PC-9 (cell line): ENCODE results near the gene TMTC4. TPM values are rescaled to one million over a fixed set of nuclear protein-coding genes. Genes with fewer than 3 reads are reported as not detected.

Source experiments
- BruUV-seq: library from RNA; stranded (reverse); fragments of 400-500 nt; replicated peaks from 2 replicates; lab custom pipeline; 2021; lab: Mats Ljungman, UMichigan
- CTCF ChIA-PET: fragments of 300-600 bp; sonication (Branson Sonifier 250); formaldehyde crosslinking; loops from one replicate; lab custom pipeline; 2022; ENCODE audit warnings: antibody characterized with exemption; lab: Charles Lee
- POLR2A ChIA-PET: fragments of 300-600 bp; sonication (Branson Sonifier 250); formaldehyde crosslinking; loops from one replicate; lab custom pipeline; 2022; ENCODE audit warnings: antibody characterized with exemption; ENCODE audit not compliant: unreplicated experiment; lab: Charles Lee
- DNase-seq, 2 experiments: peaks; one replicate each; pipeline versions ENCODE4 v3.0.0 to v3.0.0-alpha.2; 2015 to 2022; ENCODE audit warnings: mixed read lengths in 1 of 2
- H2AFZ ChIP-seq: fragments of 200-600 bp; sonication (generic); 2 replicates; pipeline ENCODE4 v1.8.1; 2017; ENCODE audit warnings: antibody characterized with exemption
- H3F3A ChIP-seq: fragments of 200-600 bp; sonication (generic); 2 replicates; pipeline ENCODE4 v1.8.1; 2017; ENCODE audit warnings: antibody characterized with exemption, mild to moderate bottlenecking, low read depth; ENCODE audit not compliant: insufficient read depth
- H3K27ac ChIP-seq: fragments of 200-600 bp; sonication (generic); 2 replicates; pipeline ENCODE4 v1.6.1; 2016; ENCODE audit warnings: mixed run types
- H3K27me3 ChIP-seq: fragments of 200-600 bp; sonication (generic); 2 replicates; pipeline ENCODE4 v1.6.1; 2016; ENCODE audit warnings: low read depth, mixed run types; ENCODE audit not compliant: insufficient read depth
- H3K36me3 ChIP-seq: fragments of 200-600 bp; sonication (generic); 2 replicates; pipeline ENCODE4 v1.6.1; 2016; ENCODE audit warnings: low read depth, mixed run types
- H3K4me1 ChIP-seq: fragments of 200-600 bp; sonication (generic); replicated peaks from 2 replicates; pipeline ENCODE4 v1.6.1; 2016; ENCODE audit warnings: mixed run types; ENCODE audit not compliant: insufficient read depth
- H3K4me2 ChIP-seq: fragments of 200-600 bp; sonication (generic); 2 replicates; pipeline ENCODE4 v1.6.1; 2017; ENCODE audit warnings: mixed run types
- H3K4me3 ChIP-seq: fragments of 200-600 bp; sonication (generic); 2 replicates; pipeline ENCODE4 v1.6.1; 2016; ENCODE audit warnings: mixed run types
- H3K79me2 ChIP-seq: fragments of 200-600 bp; sonication (generic); 2 replicates; pipeline ENCODE4 v1.6.1; 2017; ENCODE audit warnings: low read depth, mixed run types
- H3K9me2 ChIP-seq: fragments of 200-600 bp; sonication (generic); 2 replicates; pipeline ENCODE4 v1.8.1; 2017; ENCODE audit warnings: mild to moderate bottlenecking; ENCODE audit not compliant: insufficient read depth
- H3K9me3 ChIP-seq: fragments of 200-600 bp; sonication (generic); 2 replicates; pipeline ENCODE4 v1.8.1; 2016; ENCODE audit warnings: low read depth; ENCODE audit not compliant: insufficient read depth
- H4K20me1 ChIP-seq: fragments of 200-600 bp; sonication (generic); 2 replicates; pipeline ENCODE4 v1.8.1; 2017; ENCODE audit not compliant: insufficient read depth
- CTCF ChIP-seq: fragments of 200-600 bp; sonication (generic); conservative IDR thresholded peaks from 2 replicates; pipeline ENCODE4 v1.6.1; 2017; ENCODE audit warnings: mixed run types, antibody characterized with exemption, mild to moderate bottlenecking, moderate library complexity
- EZH2 ChIP-seq: fragments of 200-600 bp; sonication (generic); IDR thresholded peaks from 2 replicates; pipeline ENCODE4 v1.8.0; 2017; ENCODE audit warnings: antibody characterized with exemption, low read depth
- intact Hi-C: fragments of 100-400 bp; cut with micrococcal nuclease; formaldehyde crosslinking; loops from one replicate; pipeline ENCODE4 v1.10.0; 2022; ENCODE audit not compliant: unreplicated experiment
- total RNA-seq: library from RNA; stranded (reverse); gene quantifications from 2 replicates; pipeline ENCODE4 v1.2.3, GENCODE V29; 2021

TMTC4 gene
- total RNA-seq, 1 experiment from 2014 or later: 16.2 TPM

- Histone ChIP-seq H3K4me3 (no peak overlapping the region), H3K36me3 (no peaks in the 10 kb centered on the region), H3F3A (no peaks in the 10 kb centered on the region), H4K20me1 (no peaks in the 10 kb centered on the region), H3K27ac (no peak overlapping the region), H3K4me1 (no peaks in the 10 kb centered on the region), H3K9me3 (no peaks in the 10 kb centered on the region), H3K27me3 (no peaks in the 10 kb centered on the region), H2AFZ (no peak overlapping the region), H3K4me2 (no peak overlapping the region), H3K79me2 (no peaks in the 10 kb centered on the region), H3K9me2 (no peaks in the 10 kb centered on the region)
- POLR2A ChIA-PET: no interaction called here
- intact Hi-C loops: no loop called here
- DNase-seq: no peak
- TF ChIP-seq CTCF (no peak), EZH2 (no peak)
- CTCF ChIA-PET: no interaction called here
- no TSS peak for BruUV-seq
These were observed 15.0 kb downstream of the TMTC4 start for GRCh38 chr13:100659578-100659977.

DNA sequence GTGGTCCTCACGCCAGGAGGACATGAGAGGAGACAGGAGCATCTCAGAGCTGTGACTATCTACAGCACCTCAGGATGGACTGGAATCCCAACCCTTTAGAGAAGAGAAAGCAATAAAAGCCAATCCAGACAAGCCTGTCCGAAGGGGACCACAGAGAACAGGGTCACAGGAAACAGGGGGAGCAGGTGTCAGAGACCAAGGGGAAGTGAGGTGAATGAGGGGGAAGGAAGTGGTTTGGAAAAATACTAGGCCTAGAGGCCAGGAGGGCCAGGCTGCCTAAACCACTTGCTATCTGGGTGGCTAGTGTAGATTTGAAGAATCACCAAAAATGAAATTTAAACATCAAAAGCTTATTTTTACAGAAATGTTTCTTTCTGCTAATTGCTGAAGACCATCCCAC lies 16.2 kb downstream of the TMTC4 start:
- H2AFZ ChIP-seq: no peak overlapping the region
- BruUV-seq: no TSS peak
- H3K4me2 ChIP-seq: no peak overlapping the region
- H3K79me2 ChIP-seq: no peaks in the 10 kb centered on the region
- H3K4me3 ChIP-seq: no peak overlapping the region
- POLR2A ChIA-PET: no interaction called here
- H3K4me1 ChIP-seq: no peaks in the 10 kb centered on the region
- no peak for TF ChIP-seq EZH2
- no peak for TF ChIP-seq CTCF
- DNase-seq: no peak
- no peaks in the 10 kb centered on the region for H4K20me1 ChIP-seq
- no peaks in the 10 kb centered on the region for H3K36me3 ChIP-seq
- no peaks in the 10 kb centered on the region for H3F3A ChIP-seq
- intact Hi-C loops: no loop called here
- H3K9me2 ChIP-seq: no peaks in the 10 kb centered on the region
- CTCF ChIA-PET: no interaction called here
- no peak overlapping the region for H3K27ac ChIP-seq
- H3K9me3 ChIP-seq: no peaks in the 10 kb centered on the region
- H3K27me3 ChIP-seq: no peaks in the 10 kb centered on the region

- no TSS peak for BruUV-seq
- POLR2A ChIA-PET: interaction anchor here (0.7 kb wide), 1 partner anchor 13 kb away, joined by 4 read pairs; no protein-coding TSS in a partner anchor
- H3K9me3 ChIP-seq: no peaks in the 10 kb centered on the region
- H3K79me2 ChIP-seq: no peaks in the 10 kb centered on the region
- no peak overlapping the region for H3K27ac ChIP-seq
- H3F3A ChIP-seq: no peaks in the 10 kb centered on the region
- no peak overlapping the region for H3K4me2 ChIP-seq
- TF ChIP-seq CTCF (no peak), EZH2 (no peak)
- DNase-seq: no peak
- no peaks in the 10 kb centered on the region for H3K9me2 ChIP-seq
- H4K20me1 ChIP-seq: no peaks in the 10 kb centered on the region
- intact Hi-C loops: no loop called here
- CTCF ChIA-PET: no interaction called here
- H3K36me3 ChIP-seq: no peaks in the 10 kb centered on the region
- no peak overlapping the region for H3K4me3 ChIP-seq
- no peaks in the 10 kb centered on the region for H3K4me1 ChIP-seq
- H3K27me3 ChIP-seq: no peaks in the 10 kb centered on the region
- H2AFZ ChIP-seq: no peak overlapping the region
These were observed 16.7 kb downstream of the TMTC4 start for GRCh38 chr13:100657881-100658315.
